HG03066 (cell line): ENCODE results near the gene TP53AIP1.

Experiments
- ATAC-seq: cut with Tn5 transposase; IDR thresholded peaks from one replicate; pipeline ENCODE4 v1.9.1; 2021; ENCODE audit warnings: low read depth; ENCODE audit not compliant: unreplicated experiment

Gene TP53AIP1

GRCh38 chr11:128892866-128893565 lies 49.7 kb downstream of the TP53AIP1 start:
- ATAC-seq = no peak

DNA sequence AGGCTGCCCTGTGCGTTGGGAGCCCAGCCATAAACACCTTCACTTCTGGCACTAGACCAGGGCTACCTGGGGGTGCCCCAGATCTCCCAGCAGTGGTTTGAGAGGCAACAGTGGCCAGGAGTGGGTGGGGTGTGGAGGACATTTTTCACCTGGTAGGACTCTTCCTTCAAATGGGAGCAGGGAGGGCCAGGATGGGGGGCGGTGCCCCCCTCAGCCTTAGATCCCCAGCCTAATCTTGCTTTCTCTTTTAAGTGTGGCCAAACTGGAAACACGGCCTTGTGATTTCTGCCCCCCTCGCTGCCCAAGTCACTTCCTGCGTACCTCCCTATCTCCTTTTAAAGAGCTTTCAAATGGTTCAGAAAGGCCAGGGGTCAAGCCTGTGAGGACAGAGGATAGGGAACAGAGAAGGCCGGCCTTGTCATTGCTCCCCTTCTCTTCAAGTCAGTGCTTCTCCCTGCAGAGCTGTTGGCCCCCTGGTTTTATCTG lies 50.7 kb downstream of the TP53AIP1 start:
- ATAC-seq = no peak

DNA sequence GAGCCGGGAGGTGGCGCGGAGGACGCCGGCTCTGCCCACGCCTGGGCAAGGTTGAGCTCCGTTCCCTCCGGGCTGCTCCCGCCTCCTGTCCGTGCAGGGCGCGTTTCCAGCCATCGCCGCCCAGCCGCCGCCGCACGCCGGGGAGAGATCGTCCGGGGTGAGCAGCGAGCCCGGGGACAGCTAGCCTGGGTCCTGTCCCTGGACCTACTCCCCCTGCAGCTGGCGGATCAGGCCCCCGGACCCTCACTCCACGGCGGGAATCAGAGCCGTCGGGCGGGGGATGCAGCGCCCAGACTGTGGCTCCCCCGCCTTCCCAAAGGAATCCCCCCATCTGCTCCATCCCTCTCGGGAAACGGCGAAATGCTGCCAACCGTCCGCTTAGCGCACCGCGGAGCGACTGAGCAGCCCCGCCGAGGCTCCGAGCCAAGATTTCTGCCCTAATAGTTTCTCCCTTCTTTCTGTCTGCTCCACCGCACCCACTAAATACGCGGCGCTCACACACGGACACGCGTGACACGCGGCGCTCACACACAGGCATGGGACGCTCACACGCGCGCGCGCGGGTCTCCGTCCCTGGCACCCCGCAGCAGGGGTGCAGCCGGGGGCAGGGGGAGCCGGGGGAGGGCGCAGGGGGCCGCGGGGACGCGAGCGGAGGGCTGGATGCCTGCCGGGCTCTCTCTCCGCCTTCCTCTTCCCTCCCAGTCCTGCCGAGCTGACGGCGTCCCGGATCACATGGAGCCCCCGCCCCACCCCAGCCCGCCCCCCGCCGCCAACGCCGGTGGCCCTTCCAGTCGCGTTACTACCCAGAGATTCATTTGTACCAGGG lies 51.9 kb downstream of the TP53AIP1 start, which contains the start of gene KCNJ5:
Gene KCNJ5 (plus strand): TSS at position 814 of the 826 bp plus-strand sequence. CDS start 19,918 bp downstream, outside the sequence.
- ATAC-seq = no peak

- ATAC-seq = no peak
Measured at GRCh38 chr11:128890216-128890542, 52.5 kb downstream of the TP53AIP1 start.

GRCh38 chr11:128889657-128890213 lies 52.9 kb downstream of the TP53AIP1 start:
- ATAC-seq = no peak

- ATAC-seq = no peak
Measured at GRCh38 chr11:128888034-128888985, 54.4 kb downstream of the TP53AIP1 start.

DNA sequence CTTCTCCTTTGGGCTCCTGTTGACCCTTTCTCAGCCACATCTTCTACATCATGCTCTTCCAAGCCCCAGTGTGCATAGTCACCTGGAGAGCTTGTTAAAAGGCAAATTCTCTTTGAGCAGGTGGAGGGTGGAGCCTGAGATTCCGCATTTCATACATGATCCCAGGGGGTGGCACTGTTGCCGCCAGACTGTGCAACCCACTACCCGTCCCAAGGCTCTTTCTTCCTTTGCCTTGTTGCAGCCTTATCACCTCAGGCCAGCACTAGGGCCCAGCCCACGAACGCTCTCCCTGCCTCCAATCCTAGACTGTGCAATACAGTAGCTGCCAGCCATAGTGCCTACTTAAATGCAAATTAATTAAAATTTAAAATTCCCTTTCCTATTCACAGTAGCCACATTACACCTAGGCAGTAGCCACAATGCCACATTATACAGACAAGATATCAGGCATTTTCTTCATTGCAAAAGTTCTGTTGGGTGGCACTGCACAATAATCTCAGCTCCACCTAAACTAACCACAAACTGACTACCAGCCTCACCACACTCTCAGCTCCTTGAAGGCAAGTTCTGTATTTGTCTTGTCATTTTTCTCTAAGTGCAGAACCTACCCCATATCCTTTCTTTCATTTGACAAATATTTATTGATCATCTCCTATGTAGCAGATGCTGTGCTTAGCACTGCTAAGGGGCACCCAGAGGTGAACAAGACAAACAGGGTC lies 56.1 kb downstream of the TP53AIP1 start:
- ATAC-seq = no peak
